Measurements from ENCODE around the gene CREBBP. TPM values are rescaled to one million over a fixed set of nuclear protein-coding genes. Genes with fewer than 3 reads are reported as not detected.

CREBBP gene
- total RNA-seq, 2 donors from 2014 or later, result 59.3 to 60.7 TPM

DNA sequence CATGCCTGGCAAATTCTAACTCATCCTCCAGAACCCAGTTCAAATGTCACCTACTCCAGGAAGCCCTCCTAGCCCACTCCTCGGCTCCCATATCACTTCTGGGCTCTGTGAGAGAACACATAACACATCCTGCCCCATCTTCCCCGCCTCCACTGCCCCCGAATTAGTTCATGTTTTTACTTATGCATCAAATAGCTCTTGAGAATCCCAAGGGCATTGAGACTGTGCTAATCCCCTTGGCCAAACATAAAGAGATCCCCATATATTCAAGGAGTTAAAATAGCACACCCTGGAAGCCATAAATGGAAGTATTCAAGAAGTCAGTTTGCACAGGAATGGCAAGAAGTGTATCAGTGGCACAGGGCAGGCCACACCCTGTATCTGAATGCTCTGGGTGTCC, 2.0 kb upstream of the CREBBP start:
- no peak for ATAC-seq

DNA sequence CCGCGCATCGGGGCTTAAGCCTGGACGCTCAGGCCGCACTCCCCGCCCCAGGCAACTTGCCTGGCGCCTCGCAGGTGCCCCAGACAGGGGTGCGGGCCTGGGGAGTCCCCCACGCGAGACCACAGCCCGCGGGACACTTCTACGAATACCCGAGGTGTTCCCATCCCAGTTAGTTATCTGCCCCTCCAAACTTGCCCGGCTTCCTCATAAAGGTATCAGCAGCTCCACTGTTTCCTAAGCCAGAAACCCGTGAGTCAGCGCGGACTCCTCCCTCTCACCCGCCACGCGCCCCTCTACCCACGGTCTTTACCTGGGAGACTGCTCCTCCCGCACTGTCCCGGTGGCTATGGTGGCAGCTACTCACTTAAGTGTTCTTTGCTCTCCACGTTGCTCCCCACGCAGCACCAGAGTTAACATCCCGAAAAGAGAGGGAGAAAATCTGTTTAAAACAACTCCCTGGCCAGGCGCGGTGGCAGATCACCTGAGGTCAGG, 1.0 kb upstream of the CREBBP start:
- ATAC-seq (no peak), DNase-seq (no peak)
- intact Hi-C loops (cut with DNase I, micrococcal nuclease), result no loop called here

More for the DNA sequence above, 2.0 kb upstream of the CREBBP start:
- intact Hi-C loops (cut with DNase I, micrococcal nuclease), result no loop called here
- DNase-seq, result no peak

DNA sequence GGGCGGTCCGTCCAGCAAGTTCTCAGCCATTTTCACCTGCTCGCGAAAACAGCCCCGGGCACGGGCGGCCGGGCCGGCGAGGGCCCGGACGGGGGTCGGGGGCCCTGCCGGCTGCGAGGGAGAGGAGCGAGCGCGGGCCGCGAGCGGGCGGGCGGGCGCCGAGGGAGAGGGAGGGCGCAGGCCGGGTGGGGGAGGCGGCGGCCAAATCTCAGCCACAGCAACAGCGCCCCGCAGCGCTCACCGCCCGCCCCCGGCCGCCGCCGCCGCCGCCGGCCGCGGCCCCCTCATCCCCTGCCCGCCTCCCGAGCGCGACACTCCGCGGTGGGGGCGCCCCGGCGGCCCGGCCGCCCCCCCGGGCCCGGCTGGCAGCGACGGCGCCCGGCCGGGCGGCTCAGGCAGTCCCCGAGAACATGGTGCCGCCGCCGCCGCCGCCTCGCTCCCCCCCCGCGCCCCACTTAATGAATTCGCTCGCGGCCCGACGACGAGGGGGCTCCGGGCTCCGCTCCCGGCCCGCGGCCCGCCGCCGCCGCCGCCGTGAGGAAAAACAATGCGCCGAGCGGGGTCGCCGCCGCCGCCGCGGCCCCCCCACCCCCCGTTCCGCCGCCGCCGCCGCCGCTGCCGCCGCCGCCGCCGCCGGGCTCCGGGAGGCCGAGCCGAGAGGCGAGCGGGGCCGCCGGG, 487 bp downstream of the CREBBP start:
- intact Hi-C loops (cut with DNase I, micrococcal nuclease), result loop anchor here in 1 of 2 donors (10.0 kb wide), 1 partner anchor 185 kb away; no protein-coding TSS in a partner anchor

GRCh38 chr16:3879258-3879886, 1.1 kb downstream of the CREBBP start:
- intact Hi-C loops (cut with DNase I, micrococcal nuclease), result loop anchor here in 1 of 2 donors (10.0 kb wide), 1 partner anchor 185 kb away; no protein-coding TSS in a partner anchor
- DNase-seq, result peak; percentile 34 to 46
- peak; percentile 36 for ATAC-seq

More for the DNA sequence above, 487 bp downstream of the CREBBP start:
- ATAC-seq, result peak; percentile 71
- peak; percentile 68 to 86 for DNase-seq

DNA sequence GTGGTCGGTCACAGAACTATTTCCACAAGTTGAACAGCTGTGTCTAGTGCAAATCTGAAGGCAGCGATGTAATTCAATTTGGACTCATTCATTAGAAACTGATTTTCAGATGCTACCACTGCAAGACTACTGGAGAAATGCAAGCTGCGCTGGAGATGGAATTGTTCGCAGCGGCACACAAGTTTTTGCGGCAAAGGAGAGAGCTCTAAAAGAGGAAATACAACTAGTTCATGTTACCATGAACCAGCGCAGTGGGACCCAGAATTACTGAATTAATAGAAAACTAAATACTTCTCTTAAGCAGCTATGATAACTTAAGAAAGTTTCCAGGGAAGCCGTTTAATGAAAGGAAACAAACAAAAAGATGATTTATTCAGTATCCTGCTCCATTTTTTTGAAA, 1.9 kb downstream of the CREBBP start:
- ATAC-seq, result no peak
- no peak for DNase-seq
- intact Hi-C loops (cut with DNase I, micrococcal nuclease), result loop anchor here in 1 of 2 donors (10.0 kb wide), 1 partner anchor 184 kb away; no protein-coding TSS in a partner anchor

DNA sequence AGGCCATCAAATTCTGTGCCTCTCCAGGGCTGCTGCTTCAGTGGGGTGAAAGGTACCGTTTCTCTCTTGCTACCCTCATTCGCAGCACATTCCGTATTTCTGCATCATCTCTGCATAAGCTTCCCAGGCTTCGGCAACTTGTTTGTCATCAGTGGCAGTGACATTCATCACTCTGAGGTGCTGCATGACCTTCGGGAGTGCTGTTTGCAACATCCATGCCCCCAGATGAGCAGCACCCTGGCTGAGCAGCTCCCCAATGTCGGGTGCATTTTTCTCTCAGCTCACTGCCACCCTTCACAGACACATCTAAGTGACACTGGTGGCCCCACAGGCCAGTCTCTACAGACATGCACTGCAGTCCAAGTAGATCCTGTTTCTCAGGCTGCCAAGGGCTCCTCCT, 3.8 kb downstream of the CREBBP start:
- DNase-seq (no peak), ATAC-seq (no peak)
- intact Hi-C loops (cut with DNase I, micrococcal nuclease), result loop anchor here in 1 of 2 donors (10.0 kb wide), 1 partner anchor 182 kb away; no protein-coding TSS in a partner anchor

- intact Hi-C loops (cut with DNase I, micrococcal nuclease), result loop anchor here in 1 of 2 donors (10.0 kb wide), 1 partner anchor 181 kb away; no protein-coding TSS in a partner anchor
- ATAC-seq (no peak), DNase-seq (no peak)
These were observed 4.4 kb downstream of the CREBBP start for GRCh38 chr16:3876160-3876559.

GRCh38 chr16:3874794-3875692, 5.5 kb downstream of the CREBBP start:
- DNase-seq, result no peak
- intact Hi-C loops (cut with DNase I, micrococcal nuclease), result loop anchor here in 1 of 2 donors (10.0 kb wide), 1 partner anchor 180 kb away; no protein-coding TSS in a partner anchor
- ATAC-seq, result no peak

GRCh38 chr16:3874242-3874641, 6.3 kb downstream of the CREBBP start:
- peak in 1 of 2 donors; percentile 54 for DNase-seq
- intact Hi-C loops (cut with DNase I, micrococcal nuclease), result loop anchor here in 1 of 2 donors (10.0 kb wide), 1 partner anchor 179 kb away; no protein-coding TSS in a partner anchor
- peak; percentile 78 for ATAC-seq

DNA sequence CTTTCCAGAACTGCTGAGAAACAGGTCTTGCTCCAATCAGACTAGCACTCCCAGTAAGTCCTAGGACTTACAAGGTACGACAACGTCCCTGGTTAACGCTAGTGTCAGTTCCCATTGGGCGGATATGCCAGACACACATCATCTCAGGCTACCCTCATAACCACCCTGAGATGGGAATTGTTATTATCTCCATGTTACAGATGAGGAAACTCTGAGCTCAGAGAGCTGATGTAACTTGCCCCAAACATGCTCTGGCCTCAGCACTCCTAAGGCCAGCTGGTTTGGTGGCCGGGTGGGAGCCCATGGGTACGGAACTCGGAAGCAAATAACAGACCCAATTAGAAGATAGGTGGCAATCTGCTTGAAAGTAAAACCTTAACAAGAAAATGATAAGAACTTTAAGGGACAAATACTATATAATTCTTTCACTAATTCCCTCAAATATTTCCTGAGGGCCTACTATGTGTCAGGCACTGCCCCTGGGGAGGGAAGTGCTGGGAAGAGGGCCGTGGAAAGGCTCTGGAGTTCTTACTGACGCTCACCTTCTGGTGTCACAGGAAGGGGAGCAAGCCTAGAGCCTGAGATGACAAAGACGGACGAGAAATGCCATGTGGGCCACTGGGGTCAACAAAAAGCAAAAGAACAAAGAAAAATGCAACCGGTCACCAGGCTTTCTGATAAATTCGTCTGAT, 6.9 kb downstream of the CREBBP start:
- DNase-seq, result no peak
- intact Hi-C loops (cut with DNase I, micrococcal nuclease), result loop anchor here in 1 of 2 donors (10.0 kb wide), 1 partner anchor 179 kb away; no protein-coding TSS in a partner anchor
- no peak for ATAC-seq

DNA sequence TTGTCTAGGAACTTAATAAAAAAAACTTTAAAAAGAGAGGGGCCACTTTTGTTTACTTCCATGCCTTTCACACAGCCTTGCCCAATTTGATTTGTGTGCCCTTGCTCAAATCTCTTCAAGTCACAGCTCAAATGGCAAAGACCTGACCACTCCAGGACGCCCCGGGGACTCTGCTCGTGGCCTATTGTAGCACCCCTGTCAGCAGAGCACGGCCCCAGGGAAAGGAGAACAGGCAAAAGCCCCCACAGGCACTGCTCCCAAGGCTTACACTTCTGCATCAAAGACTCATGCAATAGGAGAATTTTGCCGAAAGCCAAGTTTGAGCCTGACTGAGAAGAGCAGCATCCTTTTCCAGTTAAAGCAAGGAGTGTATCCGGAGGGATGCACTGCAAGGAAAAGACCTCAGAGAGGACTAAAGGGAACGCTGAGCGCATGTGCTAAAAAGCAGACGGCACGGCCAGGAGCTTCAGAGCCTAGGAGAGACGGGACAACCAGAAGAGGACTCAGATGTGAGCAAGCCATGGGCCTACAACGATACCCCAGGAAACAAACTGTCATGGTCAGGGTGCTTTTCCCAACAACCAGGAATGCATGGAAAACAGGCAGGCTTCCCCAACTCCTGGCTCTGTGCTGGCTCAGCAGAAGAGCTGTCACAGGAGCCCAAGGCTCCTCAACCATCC, 8.2 kb downstream of the CREBBP start:
- intact Hi-C loops (cut with DNase I, micrococcal nuclease), result loop anchor here in 1 of 2 donors (10.0 kb wide), 1 partner anchor 178 kb away; no protein-coding TSS in a partner anchor
- ATAC-seq, result no peak
- DNase-seq, result no peak

DNA sequence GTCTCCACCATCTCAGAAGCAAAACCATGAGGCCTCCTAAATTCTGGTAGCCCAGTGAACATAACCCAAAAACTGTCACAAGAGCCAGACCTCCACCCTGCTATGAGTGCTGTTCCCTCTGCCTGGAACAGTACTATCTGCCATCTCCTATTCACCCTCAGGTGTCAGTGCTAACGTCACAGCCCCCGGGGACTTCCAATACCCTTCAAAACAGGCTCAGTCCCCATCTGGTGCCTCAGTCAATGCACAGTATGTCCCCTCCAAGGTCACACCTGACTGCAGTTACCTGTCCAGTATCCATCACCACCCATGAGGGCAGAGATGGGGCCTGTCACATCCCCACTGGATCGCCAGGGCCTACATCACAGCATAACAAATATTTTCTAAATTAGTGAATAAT, 11.5 kb downstream of the CREBBP start:
- DNase-seq, result no peak
- intact Hi-C loops (cut with DNase I, micrococcal nuclease), result no loop called here
- ATAC-seq, result no peak

DNA sequence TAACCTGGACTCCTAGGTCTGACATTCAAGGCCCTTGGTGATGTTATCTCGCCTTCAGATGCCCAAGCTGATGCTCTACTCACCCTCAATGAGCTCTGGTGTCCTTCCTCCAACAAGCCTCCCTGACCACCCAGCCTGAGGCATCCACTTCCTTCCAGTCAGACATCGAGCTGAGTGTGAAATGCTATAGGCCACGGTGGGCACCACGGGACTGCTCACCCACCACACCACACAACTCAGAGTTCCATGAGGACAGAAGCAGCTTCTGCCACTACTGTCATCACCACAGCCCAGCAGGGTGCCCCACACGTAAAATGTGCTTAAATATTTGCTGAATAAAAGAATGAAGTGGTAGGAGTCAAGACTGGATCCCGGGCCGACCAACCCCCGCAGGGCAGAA, 12.0 kb downstream of the CREBBP start:
- intact Hi-C loops (cut with DNase I, micrococcal nuclease), result no loop called here
- DNase-seq (no peak), ATAC-seq (no peak)

DNA sequence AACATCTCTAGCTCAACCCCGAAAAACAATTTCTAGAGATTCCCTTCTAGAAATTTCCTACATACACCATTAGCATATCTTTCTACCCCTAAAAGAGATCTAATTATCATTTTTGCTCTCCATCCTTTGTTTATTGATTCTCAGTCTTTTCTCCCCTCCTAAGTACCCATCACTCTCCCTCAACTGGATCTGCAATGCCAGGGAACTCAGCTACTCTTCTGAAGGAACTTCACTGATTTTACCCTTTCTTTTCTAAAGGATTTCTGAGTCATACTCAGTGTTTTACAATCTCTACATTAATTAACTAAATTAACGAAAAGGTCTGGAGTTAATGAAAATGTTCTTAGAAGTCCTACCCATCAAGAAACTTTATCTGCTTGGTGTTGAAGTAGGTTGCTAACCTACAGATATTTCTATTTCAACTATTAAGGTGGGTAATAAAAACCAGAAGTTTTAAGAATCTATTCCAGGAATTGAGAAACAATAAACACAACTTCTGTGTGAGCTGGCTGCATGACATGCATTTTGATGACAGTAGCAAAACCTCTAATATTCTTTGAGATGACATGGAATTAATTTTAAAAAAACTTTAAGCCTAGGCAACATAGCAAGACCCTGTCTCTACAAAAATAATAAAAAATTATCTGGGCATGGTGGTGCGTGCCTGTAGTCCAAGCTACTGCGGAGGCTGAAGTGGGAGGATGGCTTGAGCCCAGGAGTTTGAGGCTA, 13.6 kb downstream of the CREBBP start:
- intact Hi-C loops (cut with DNase I, micrococcal nuclease), result no loop called here
- ATAC-seq, result no peak
- no peak for DNase-seq

GRCh38 chr16:3865241-3865640, 15.3 kb downstream of the CREBBP start:
- no peak for DNase-seq
- intact Hi-C loops (cut with DNase I, micrococcal nuclease), result no loop called here
- peak; percentile 64 for ATAC-seq

DNA sequence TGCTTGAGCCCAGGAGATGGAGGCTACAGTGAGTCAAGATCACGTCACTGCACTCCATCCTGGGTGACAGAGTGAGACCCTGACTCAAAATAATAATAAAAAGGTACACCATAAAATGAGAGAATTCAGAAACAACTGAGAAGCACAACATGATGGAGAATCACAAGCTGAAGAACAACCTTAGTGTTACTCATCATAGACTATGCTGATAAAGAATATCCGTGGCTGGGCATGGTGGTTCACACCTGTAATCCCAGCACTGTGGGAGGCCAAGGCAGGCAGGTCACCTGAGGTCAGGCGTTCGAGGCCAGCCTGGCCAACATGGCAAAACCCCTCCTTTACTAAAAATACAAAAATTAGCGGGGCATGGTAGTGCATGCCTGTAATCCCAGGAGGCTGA, 16.0 kb downstream of the CREBBP start:
- intact Hi-C loops (cut with DNase I, micrococcal nuclease), result no loop called here
- ATAC-seq (no peak), DNase-seq (no peak)

DNA sequence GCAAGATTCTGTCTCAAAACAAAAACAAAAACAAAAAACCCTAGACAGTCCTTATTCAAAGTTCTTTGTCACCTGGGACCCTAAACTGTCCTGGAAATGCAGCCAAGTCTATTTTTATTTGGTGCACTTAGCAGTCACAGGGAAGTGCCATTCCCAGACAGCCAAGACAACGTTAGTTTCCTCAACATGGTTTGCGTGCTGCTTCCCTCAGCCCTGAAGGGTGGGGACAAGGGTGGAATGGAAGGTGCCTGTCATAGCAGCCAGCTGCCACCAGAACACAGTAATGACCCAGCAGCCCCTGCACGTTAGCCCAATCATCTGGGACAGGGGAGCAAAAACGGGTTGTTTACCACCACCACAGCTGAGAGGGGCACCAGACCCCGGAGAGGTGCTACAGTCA, 16.9 kb downstream of the CREBBP start:
- DNase-seq (no peak), ATAC-seq (peak; percentile 88)
- intact Hi-C loops (cut with DNase I, micrococcal nuclease), result no loop called here

Measured in left colon (tissue), 2 donors.